ENCODE measurements around the gene FIS1. TPM values are rescaled to one million over a fixed set of nuclear protein-coding genes. Genes with fewer than 3 reads are reported as not detected.
"Not testable (repeated sequence)": the region's sequence is repeated elsewhere in the genome, so short reads cannot be mapped to it uniquely, and the experiment has no call there.

FIS1 gene
- total RNA-seq, 1 donor from 2014 or later: 209 TPM

DNA sequence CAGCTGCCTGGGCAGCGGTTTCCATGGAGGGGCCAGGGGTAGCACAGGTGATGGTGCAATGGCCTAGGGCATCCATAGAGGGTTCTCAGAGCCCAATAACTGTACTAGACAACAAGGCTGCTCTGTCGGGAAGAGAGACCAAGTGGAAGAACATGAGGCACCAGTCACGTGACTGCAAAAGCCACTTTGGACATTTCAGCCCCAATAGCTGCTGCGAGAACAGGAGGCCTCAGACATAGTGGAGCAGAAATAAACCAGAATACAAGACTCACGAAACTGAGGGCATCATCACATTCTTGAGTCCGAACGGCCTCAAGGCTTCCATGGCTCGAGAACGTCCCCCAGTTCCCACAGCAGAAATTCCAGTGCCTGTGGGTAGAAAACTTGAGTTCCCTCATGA, 32.3 kb upstream of the FIS1 start:
- no peaks in the 10 kb centered on the region for H3K27me3 ChIP-seq (ENCODE audit: control insufficient read depth, insufficient read depth, low read length)
- no peaks in the 10 kb centered on the region for H3K36me3 ChIP-seq (ENCODE audit: control insufficient read depth, insufficient read depth, low read length)
- TF ChIP-seq, protein P1, sequence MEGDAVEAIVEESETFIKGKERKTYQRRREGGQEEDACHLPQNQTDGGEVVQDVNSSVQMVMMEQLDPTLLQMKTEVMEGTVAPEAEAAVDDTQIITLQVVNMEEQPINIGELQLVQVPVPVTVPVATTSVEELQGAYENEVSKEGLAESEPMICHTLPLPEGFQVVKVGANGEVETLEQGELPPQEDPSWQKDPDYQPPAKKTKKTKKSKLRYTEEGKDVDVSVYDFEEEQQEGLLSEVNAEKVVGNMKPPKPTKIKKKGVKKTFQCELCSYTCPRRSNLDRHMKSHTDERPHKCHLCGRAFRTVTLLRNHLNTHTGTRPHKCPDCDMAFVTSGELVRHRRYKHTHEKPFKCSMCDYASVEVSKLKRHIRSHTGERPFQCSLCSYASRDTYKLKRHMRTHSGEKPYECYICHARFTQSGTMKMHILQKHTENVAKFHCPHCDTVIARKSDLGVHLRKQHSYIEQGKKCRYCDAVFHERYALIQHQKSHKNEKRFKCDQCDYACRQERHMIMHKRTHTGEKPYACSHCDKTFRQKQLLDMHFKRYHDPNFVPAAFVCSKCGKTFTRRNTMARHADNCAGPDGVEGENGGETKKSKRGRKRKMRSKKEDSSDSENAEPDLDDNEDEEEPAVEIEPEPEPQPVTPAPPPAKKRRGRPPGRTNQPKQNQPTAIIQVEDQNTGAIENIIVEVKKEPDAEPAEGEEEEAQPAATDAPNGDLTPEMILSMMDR (IDR thresholded peaks at IDR 0.05; ENCODE audit: insufficient read depth, low read length, severe bottlenecking): no peak
- no peak overlapping the region for H3K4me3 ChIP-seq (ENCODE audit: low read depth, low read length)
- FAIRE-seq (no peak), DNase-seq (ENCODE audit: low read depth) (no peak)

DNA sequence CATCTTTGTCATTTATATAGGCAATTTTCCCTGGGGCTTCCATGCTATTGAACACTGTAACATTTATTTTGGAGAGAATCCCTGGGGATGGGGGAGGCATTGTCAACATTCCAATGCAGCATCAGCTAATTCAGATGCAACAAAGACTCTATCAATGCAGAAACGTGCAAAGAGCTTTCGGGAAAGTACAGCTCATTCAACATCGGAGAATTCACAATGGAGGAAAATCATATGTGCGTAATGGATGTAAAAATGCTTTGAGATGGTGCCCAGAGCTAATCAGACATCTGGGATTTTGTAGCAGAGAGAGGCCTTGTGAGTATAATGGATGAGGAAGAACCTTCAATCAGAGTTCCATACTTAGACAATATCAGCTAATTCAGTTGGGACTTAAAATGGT, 28.3 kb upstream of the FIS1 start:
- Histone ChIP-seq H3K36me3 (ENCODE audit: control insufficient read depth, insufficient read depth, low read length) (no peaks in the 10 kb centered on the region), H3K27me3 (ENCODE audit: control insufficient read depth, insufficient read depth, low read length) (peaks cover 1% of the 10 kb centered on the region), H3K4me3 (ENCODE audit: low read depth, low read length) (no peak overlapping the region)
- DNase-seq (ENCODE audit: low read depth) (no peak), FAIRE-seq (no peak)
- TF ChIP-seq, protein P1 (IDR thresholded peaks at IDR 0.05; ENCODE audit: insufficient read depth, low read length, severe bottlenecking): no peak

GRCh38 chr7:101271021-101271420, 26.1 kb upstream of the FIS1 start:
- Histone ChIP-seq H3K4me3 (ENCODE audit: low read depth, low read length) (no peak overlapping the region), H3K36me3 (ENCODE audit: control insufficient read depth, insufficient read depth, low read length) (no peaks in the 10 kb centered on the region), H3K27me3 (ENCODE audit: control insufficient read depth, insufficient read depth, low read length) (peaks cover 1% of the 10 kb centered on the region)
- FAIRE-seq (no peak), DNase-seq (ENCODE audit: low read depth) (no peak)
- TF ChIP-seq, protein P1 (IDR thresholded peaks at IDR 0.05; ENCODE audit: insufficient read depth, low read length, severe bottlenecking): no peak

- H3K27me3 ChIP-seq (ENCODE audit: control insufficient read depth, insufficient read depth, low read length): peaks cover 1% of the 10 kb centered on the region
- H3K36me3 ChIP-seq (ENCODE audit: control insufficient read depth, insufficient read depth, low read length): no peaks in the 10 kb centered on the region
- H3K4me3 ChIP-seq (ENCODE audit: low read depth, low read length): no peak overlapping the region
- FAIRE-seq (no peak), DNase-seq (ENCODE audit: low read depth) (no peak)
- TF ChIP-seq, protein P1 (IDR thresholded peaks at IDR 0.05; ENCODE audit: insufficient read depth, low read length, severe bottlenecking): no peak
Observed at GRCh38 chr7:101269664-101270063, 24.8 kb upstream of the FIS1 start.

GRCh38 chr7:101265622-101266516, 21.0 kb upstream of the FIS1 start:
- H3K36me3 ChIP-seq (ENCODE audit: control insufficient read depth, insufficient read depth, low read length): no peaks in the 10 kb centered on the region
- TF ChIP-seq, protein P1 (IDR thresholded peaks at IDR 0.05; ENCODE audit: insufficient read depth, low read length, severe bottlenecking): no peak
- H3K27me3 ChIP-seq (ENCODE audit: control insufficient read depth, insufficient read depth, low read length): no peaks in the 10 kb centered on the region
- H3K4me3 ChIP-seq (ENCODE audit: low read depth, low read length): no peak overlapping the region
- DNase-seq (ENCODE audit: low read depth) (no peak), FAIRE-seq (no peak)

DNA sequence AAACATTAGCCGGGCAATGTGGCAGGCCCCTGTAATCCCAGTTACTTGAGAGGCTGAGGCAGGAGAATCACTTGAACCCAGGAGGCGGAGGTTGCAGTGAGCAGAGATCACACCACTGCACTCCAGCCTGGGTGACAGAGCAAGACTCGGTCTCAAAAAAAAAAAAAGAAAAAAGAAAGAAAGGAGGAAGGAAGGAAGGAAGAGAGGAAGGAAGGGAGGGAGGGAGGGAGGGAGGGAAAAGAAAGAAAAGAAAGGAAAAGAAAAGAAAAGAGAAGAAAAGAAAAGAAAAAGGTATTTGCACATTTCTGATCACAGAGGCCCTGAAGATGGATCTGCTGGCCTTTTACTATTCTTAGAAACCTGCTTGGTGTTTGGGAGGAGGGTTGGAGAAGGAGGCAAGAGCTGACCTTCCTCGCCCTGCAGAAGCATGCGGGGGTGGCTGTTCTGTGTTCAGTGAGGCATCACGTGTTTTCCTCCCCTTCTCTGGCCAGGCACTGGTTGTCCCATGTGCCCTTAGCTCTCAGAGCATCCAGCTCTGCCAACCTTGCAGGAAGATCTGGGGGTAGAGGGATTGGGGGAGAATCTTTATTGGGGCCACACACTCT, 19.3 kb upstream of the FIS1 start:
- H3K36me3 ChIP-seq (ENCODE audit: control insufficient read depth, insufficient read depth, low read length); DNase-seq (ENCODE audit: low read depth); H3K4me3 ChIP-seq (ENCODE audit: low read depth, low read length); FAIRE-seq; H3K27me3 ChIP-seq (ENCODE audit: control insufficient read depth, insufficient read depth, low read length): not testable (repeated sequence)
